IMR-90 (cell line): ENCODE measurements around the gene PDGFD. TPM values are rescaled to one million over a fixed set of nuclear protein-coding genes. Genes with fewer than 3 reads are reported as not detected.

Experiments used
- ATAC-seq: fragments of 200-7000 bp; cut with Tn5 transposase; 2 replicates; pipeline ENCODE4 v1.9.1; 2020; ENCODE audit warnings: low read depth, mild to moderate bottlenecking, moderate library complexity
- BruUV-seq: library from RNA; stranded (reverse); fragments of 400-500 nt; replicated peaks from 2 replicates; lab custom pipeline; 2021; lab: Mats Ljungman, UMichigan
- CTCF ChIA-PET: fragments of 300-600 bp; formaldehyde crosslinking; extraction: SDS; loops from one replicate; lab custom pipeline; 2021; ENCODE audit warnings: antibody characterized with exemption; lab: Yijun Ruan, JAX
- POLR2A ChIA-PET: fragments of 300-600 bp; sonication (Branson Sonifier 250); formaldehyde crosslinking; loops from one replicate; lab custom pipeline; 2022; ENCODE audit warnings: antibody characterized with exemption; ENCODE audit not compliant: unreplicated experiment; lab: Charles Lee
- DNase-seq: peaks from one replicate; pipeline ENCODE4 v3.0.0; 2013
- H2AFZ ChIP-seq: replicated peaks from 2 replicates; pipeline ENCODE3; 2013; ENCODE audit warnings: low read length, mild to moderate bottlenecking; ENCODE audit not compliant: poor library complexity
- H2AK5ac ChIP-seq: 2 replicates; pipeline ENCODE4 v1.6.1; 2013; ENCODE audit warnings: low read depth, low read length, inconsistent platforms
- H2AK9ac ChIP-seq: replicated peaks from 2 replicates; pipeline ENCODE3; 2013; ENCODE audit warnings: mild to moderate bottlenecking, low read depth, low read length, moderate library complexity; ENCODE audit not compliant: poor library complexity
- H2BK120ac ChIP-seq: 2 replicates; pipeline ENCODE4 v1.6.1; 2013; ENCODE audit warnings: low read depth, low read length, inconsistent platforms
- H2BK15ac ChIP-seq: 3 replicates; pipeline ENCODE4 v1.6.1; 2013; ENCODE audit warnings: low read depth, low read length, inconsistent platforms
- H2BK20ac ChIP-seq: 2 replicates; pipeline ENCODE4 v1.6.1; 2013; ENCODE audit warnings: low read depth, mild to moderate bottlenecking, inconsistent platforms, low read length, moderate library complexity
- H2BK5ac ChIP-seq: 2 replicates; pipeline ENCODE4 v1.6.1; 2013; ENCODE audit warnings: mild to moderate bottlenecking, low read depth, low read length, inconsistent platforms; ENCODE audit not compliant: poor library complexity, severe bottlenecking
- H3K14ac ChIP-seq: replicated peaks from 2 replicates; pipeline ENCODE4 v1.6.1; 2013; ENCODE audit warnings: low read depth, low read length, inconsistent platforms
- H3K18ac ChIP-seq: 2 replicates; pipeline ENCODE4 v1.6.1; 2013; ENCODE audit warnings: low read depth, low read length, control low read depth
- H3K23ac ChIP-seq: 2 replicates; pipeline ENCODE4 v1.6.1; 2013; ENCODE audit warnings: low read depth, low read length, inconsistent platforms
- H3K27ac ChIP-seq: 2 replicates; pipeline ENCODE4 v1.5.1; 2013; ENCODE audit warnings: mild to moderate bottlenecking, control low read depth, low read length; ENCODE audit not compliant: insufficient read depth
- H3K27me3 ChIP-seq: 2 replicates; pipeline ENCODE4 v1.6.1; 2013; ENCODE audit warnings: low read length; ENCODE audit not compliant: control insufficient read depth, insufficient read depth
- H3K36me3 ChIP-seq: 2 replicates; pipeline ENCODE4 v1.6.1; 2013; ENCODE audit warnings: low read length, mixed read lengths; ENCODE audit not compliant: control insufficient read depth, insufficient read depth
- H3K4ac ChIP-seq: 2 replicates; pipeline ENCODE4 v1.6.1; 2013; ENCODE audit warnings: low read depth, low read length, inconsistent platforms
- H3K4me1 ChIP-seq: 2 replicates; pipeline ENCODE4 v1.6.1; 2013; ENCODE audit warnings: low read length, mixed read lengths; ENCODE audit not compliant: control insufficient read depth, insufficient read depth
- H3K4me2 ChIP-seq: 2 replicates; pipeline ENCODE4 v1.6.1; 2013; ENCODE audit warnings: low read depth, mild to moderate bottlenecking, control low read depth, low read length, moderate library complexity
- H3K4me3 ChIP-seq: 2 replicates; pipeline ENCODE4 v1.5.1; 2013; ENCODE audit warnings: low read depth, mild to moderate bottlenecking, control low read depth, low read length, moderate library complexity; ENCODE audit not compliant: insufficient read depth
- H3K56ac ChIP-seq: 2 replicates; pipeline ENCODE4 v1.6.1; 2013; ENCODE audit warnings: low read length, inconsistent platforms; ENCODE audit not compliant: insufficient read depth; ENCODE audit errors: extremely low read depth
- H3K79me1 ChIP-seq, 2 experiments: 2 replicates each; pipeline ENCODE4 v1.6.1; 2013; ENCODE audit warnings: low read length in 2 of 2, inconsistent platforms in 1 of 2, low read depth in 1 of 2
- H3K9ac ChIP-seq: 2 replicates; pipeline ENCODE4 v1.6.1; 2013; ENCODE audit warnings: low read depth, low read length, control low read depth
- H3K9me1 ChIP-seq: 2 replicates; pipeline ENCODE4 v1.6.1; 2013; ENCODE audit warnings: low read length, inconsistent platforms; ENCODE audit not compliant: insufficient read depth
- H3K9me3 ChIP-seq: 2 replicates; pipeline ENCODE4 v1.6.1; 2013; ENCODE audit warnings: low read length; ENCODE audit not compliant: control insufficient read depth, insufficient read depth
- H4K20me1 ChIP-seq: 2 replicates; pipeline ENCODE4 v1.6.1; 2013; ENCODE audit warnings: low read length, inconsistent platforms; ENCODE audit not compliant: insufficient read depth
- H4K5ac ChIP-seq: 2 replicates; pipeline ENCODE4 v1.6.1; 2013; ENCODE audit warnings: mild to moderate bottlenecking, low read depth, low read length, control low read depth
- H4K8ac ChIP-seq, 2 experiments: 2 replicates each; pipeline ENCODE4 v1.6.1; 2013; ENCODE audit warnings: low read depth in 2 of 2, low read length in 2 of 2, control low read depth in 1 of 2, inconsistent platforms in 1 of 2
- H4K91ac ChIP-seq: 2 replicates; pipeline ENCODE4 v1.6.1; 2013; ENCODE audit warnings: low read depth, low read length, inconsistent platforms; ENCODE audit not compliant: insufficient read depth
- BHLHE40 ChIP-seq: fragments of 150-350 bp; IDR thresholded peaks from 2 replicates; pipeline ENCODE4 v1.6.1; 2016; ENCODE audit warnings: mild to moderate bottlenecking, low read depth, low read length
- FOS ChIP-seq: fragments of 150-350 bp; IDR thresholded peaks from 2 replicates; pipeline ENCODE4 v1.6.1; 2016; ENCODE audit warnings: low read depth, low read length
- MAFK ChIP-seq: IDR thresholded peaks from 2 replicates; pipeline ENCODE4 v1.6.1; 2012; ENCODE audit warnings: low read depth, low read length, improper control_type of control experiment
- MXI1 ChIP-seq: IDR thresholded peaks from 2 replicates; pipeline ENCODE4 v1.6.1; 2012; ENCODE audit warnings: low read depth, mild to moderate bottlenecking, low read length, moderate library complexity, borderline replicate concordance
- POLR2A ChIP-seq: IDR thresholded peaks from 2 replicates; pipeline ENCODE4 v1.6.1; 2012; ENCODE audit warnings: mild to moderate bottlenecking, low read depth, low read length
- RCOR1 ChIP-seq: IDR thresholded peaks from 2 replicates; pipeline ENCODE4 v1.6.1; 2012; ENCODE audit warnings: mild to moderate bottlenecking, low read length, improper control_type of control experiment; ENCODE audit not compliant: insufficient replicate concordance
- RFX5 ChIP-seq: IDR thresholded peaks from 2 replicates; pipeline ENCODE4 v1.8.0; 2012; ENCODE audit warnings: low read depth, mild to moderate bottlenecking, low read length, moderate library complexity
- SMC3 ChIP-seq: fragments of 150-350 bp; IDR thresholded peaks from 2 replicates; pipeline ENCODE4 v1.6.1; 2016; ENCODE audit warnings: low read depth, mild to moderate bottlenecking, antibody characterized with exemption, low read length, moderate library complexity
- WGBS, 2 experiments: methylation state at CpG; one replicate each; pipeline versions ENCODE4 v1.1.5 to v1.1.7; 2013; ENCODE audit warnings: missing lambda C conversion rate in 2 of 2; ENCODE audit not compliant: insufficient read length in 1 of 2; ENCODE audit errors: extremely low coverage in 2 of 2; 5-methylcytosine and 5-hydroxymethylcytosine counted together
- dilution Hi-C: fragments of 300-500 bp; cut with HindIII; formaldehyde crosslinking; loops from one replicate; pipeline ENCODE4 v1.14.3; 2018; ENCODE audit warnings: low sequenced_read_pairs; ENCODE audit not compliant: unreplicated experiment
- in situ Hi-C: fragments of 300-500 bp; cut with MboI; formaldehyde crosslinking; loops from 3 replicates; pipeline ENCODE4 v1.14.3; 2019; ENCODE audit warnings: low sequenced_read_pairs, inconsistent platforms, mixed read lengths
- intact Hi-C: fragments of 100-400 bp; cut with micrococcal nuclease; formaldehyde crosslinking; loops from 2 replicates; pipeline ENCODE4 v1.10.0; 2022
- polyA plus RNA-seq, 3 experiments: library from polyadenylated mRNA; depleted of rRNA; stranded (reverse); fragments of >200 nt; gene quantifications; 2 replicates each; pipeline ENCODE4 v1.2.3, GENCODE V29; 2012; ENCODE audit warnings: low replicate concordance in 1 of 3
- total RNA-seq: library from RNA; depleted of rRNA; stranded (reverse); fragments of >200 nt; gene quantifications from 2 replicates; pipeline ENCODE4 v1.2.3, GENCODE V29; 2012
- TF ChIP-seq, protein P1 (sequence below): fragments of 150-350 bp; IDR thresholded peaks from 2 replicates; pipeline ENCODE4 v1.6.1; 2016; ENCODE audit warnings: low read depth, mild to moderate bottlenecking, low read length, moderate library complexity, borderline replicate concordance
- TF ChIP-seq, protein P2 (sequence below): conservative IDR thresholded peaks from 2 replicates; pipeline ENCODE4 v1.5.1; 2012; ENCODE audit warnings: mild to moderate bottlenecking, low read depth, low read length, improper control_type of control experiment
- TF ChIP-seq, protein P3 (sequence below): fragments of 150-350 bp; IDR thresholded peaks from 2 replicates; pipeline ENCODE4 v1.6.1; 2017; ENCODE audit warnings: mild to moderate bottlenecking, antibody characterized with exemption, low read length, low read depth

The PDGFD gene
- total and polyA plus RNA-seq, 2 of the 4 experiments (the other 2 are of a cell fraction), result 2.1 to 3.0 TPM

DNA sequence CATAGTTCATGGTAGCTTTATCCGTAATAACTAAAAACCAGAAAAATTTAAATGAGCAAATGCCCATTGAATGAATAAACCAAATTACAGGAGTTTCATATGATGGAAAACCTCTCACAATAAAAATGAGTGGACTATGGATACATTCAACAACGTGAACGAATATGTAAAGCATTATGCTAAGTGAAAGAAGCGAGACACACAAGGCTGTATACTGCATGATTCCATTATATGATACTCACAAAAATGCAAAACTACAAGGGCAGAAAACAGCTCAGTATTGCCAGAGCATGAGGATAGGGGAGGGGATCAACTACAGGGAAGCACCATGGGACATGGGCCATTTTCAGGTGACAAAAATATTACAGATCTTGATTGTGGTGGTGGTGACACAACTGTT, 105.3 kb downstream of the PDGFD start:
- H3K9me1 ChIP-seq, result no peaks in the 10 kb centered on the region
- H2AK5ac ChIP-seq, result no peak overlapping the region
- intact Hi-C loops (loop anchor here (5.0 kb wide), 1 partner anchor 99 kb away; no protein-coding TSS in a partner anchor), dilution Hi-C loops (no loop called here), in situ Hi-C loops (no loop called here)
- ChIA-PET POLR2A (no interaction called here), CTCF (no interaction called here)
- TF ChIP-seq, protein P1, sequence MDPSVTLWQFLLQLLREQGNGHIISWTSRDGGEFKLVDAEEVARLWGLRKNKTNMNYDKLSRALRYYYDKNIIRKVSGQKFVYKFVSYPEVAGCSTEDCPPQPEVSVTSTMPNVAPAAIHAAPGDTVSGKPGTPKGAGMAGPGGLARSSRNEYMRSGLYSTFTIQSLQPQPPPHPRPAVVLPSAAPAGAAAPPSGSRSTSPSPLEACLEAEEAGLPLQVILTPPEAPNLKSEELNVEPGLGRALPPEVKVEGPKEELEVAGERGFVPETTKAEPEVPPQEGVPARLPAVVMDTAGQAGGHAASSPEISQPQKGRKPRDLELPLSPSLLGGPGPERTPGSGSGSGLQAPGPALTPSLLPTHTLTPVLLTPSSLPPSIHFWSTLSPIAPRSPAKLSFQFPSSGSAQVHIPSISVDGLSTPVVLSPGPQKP, result no peak
- no peak for TF ChIP-seq RFX5
- no peak for TF ChIP-seq FOS
- TF ChIP-seq POLR2A, result no peak
- no peak for TF ChIP-seq RCOR1
- no peak for TF ChIP-seq MXI1
- no peak for TF ChIP-seq MAFK
- TF ChIP-seq, protein P2, sequence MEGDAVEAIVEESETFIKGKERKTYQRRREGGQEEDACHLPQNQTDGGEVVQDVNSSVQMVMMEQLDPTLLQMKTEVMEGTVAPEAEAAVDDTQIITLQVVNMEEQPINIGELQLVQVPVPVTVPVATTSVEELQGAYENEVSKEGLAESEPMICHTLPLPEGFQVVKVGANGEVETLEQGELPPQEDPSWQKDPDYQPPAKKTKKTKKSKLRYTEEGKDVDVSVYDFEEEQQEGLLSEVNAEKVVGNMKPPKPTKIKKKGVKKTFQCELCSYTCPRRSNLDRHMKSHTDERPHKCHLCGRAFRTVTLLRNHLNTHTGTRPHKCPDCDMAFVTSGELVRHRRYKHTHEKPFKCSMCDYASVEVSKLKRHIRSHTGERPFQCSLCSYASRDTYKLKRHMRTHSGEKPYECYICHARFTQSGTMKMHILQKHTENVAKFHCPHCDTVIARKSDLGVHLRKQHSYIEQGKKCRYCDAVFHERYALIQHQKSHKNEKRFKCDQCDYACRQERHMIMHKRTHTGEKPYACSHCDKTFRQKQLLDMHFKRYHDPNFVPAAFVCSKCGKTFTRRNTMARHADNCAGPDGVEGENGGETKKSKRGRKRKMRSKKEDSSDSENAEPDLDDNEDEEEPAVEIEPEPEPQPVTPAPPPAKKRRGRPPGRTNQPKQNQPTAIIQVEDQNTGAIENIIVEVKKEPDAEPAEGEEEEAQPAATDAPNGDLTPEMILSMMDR, result no peak
- TF ChIP-seq SMC3, result no peak
- TF ChIP-seq BHLHE40, result no peak
- TF ChIP-seq, protein P3, sequence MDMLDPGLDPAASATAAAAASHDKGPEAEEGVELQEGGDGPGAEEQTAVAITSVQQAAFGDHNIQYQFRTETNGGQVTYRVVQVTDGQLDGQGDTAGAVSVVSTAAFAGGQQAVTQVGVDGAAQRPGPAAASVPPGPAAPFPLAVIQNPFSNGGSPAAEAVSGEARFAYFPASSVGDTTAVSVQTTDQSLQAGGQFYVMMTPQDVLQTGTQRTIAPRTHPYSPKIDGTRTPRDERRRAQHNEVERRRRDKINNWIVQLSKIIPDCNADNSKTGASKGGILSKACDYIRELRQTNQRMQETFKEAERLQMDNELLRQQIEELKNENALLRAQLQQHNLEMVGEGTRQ, result no peak
- BruUV-seq, result no TSS peak
- no CpG with 5 or more reads among the region's 4 CpGs for WGBS, 2 experiments
- no peak overlapping the region for H3K27ac ChIP-seq
- H4K5ac ChIP-seq, result no peak overlapping the region
- H3K27me3 ChIP-seq, result no peaks in the 10 kb centered on the region
- H2BK15ac ChIP-seq, result no peak overlapping the region
- no peak overlapping the region for H3K4ac ChIP-seq
- DNase-seq (no peak), ATAC-seq (no peak)
- H3K4me1 ChIP-seq, result peaks cover 2% of the 10 kb centered on the region; the same call in 1 of the 2 replicates
- H2BK20ac ChIP-seq, result peak overlapping the region; percentile 42; the same call in 1 of the 2 replicates
- H3K18ac ChIP-seq, result no peak overlapping the region
- no peak overlapping the region for H3K4me3 ChIP-seq
- H2BK5ac ChIP-seq, result no peak overlapping the region
- H4K91ac ChIP-seq, result no peak overlapping the region
- no peak overlapping the region for H3K56ac ChIP-seq
- H2AK9ac ChIP-seq, result no peak overlapping the region
- no peak overlapping the region for H3K14ac ChIP-seq
- no peak overlapping the region for H3K23ac ChIP-seq
- H2AFZ ChIP-seq, result no peak overlapping the region
- no peak overlapping the region for H3K9ac ChIP-seq
- no peaks in the 10 kb centered on the region for H3K9me3 ChIP-seq
- H3K4me2 ChIP-seq, result no peak overlapping the region
- H4K8ac ChIP-seq, result no peak overlapping the region
- no peaks in the 10 kb centered on the region for H3K36me3 ChIP-seq
- H4K20me1 ChIP-seq, result no peaks in the 10 kb centered on the region
- no peak overlapping the region for H2BK120ac ChIP-seq
- no peaks in the 10 kb centered on the region for H3K79me1 ChIP-seq
